ENCODE data around the gene TMEM120B. TPM values are rescaled to one million over a fixed set of nuclear protein-coding genes. Genes with fewer than 3 reads are reported as not detected.

The TMEM120B gene
- total and polyA plus RNA-seq, 4 donors: 3.9 to 17.7 (median 8.1) TPM

- Histone ChIP-seq H3K27me3 (ENCODE audit: control insufficient read depth in 3 of 3, insufficient read depth in 3 of 3, low read length in 2 of 3) (no peaks in the 10 kb centered on the region), H3K4me1 (ENCODE audit: control insufficient read depth in 5 of 5, insufficient read depth in 5 of 5, low read length in 5 of 5) (peaks cover 0 to 12% (median 0%) of the 10 kb centered on the region in 5 donors), H3K9ac (ENCODE audit: insufficient read depth in 1 of 2, low read length in 2 of 2) (no peak overlapping the region), H3K9me3 (ENCODE audit: control insufficient read depth in 4 of 4, insufficient read depth in 3 of 4, low read length in 3 of 4) (no peaks in the 10 kb centered on the region), H3K36me3 (ENCODE audit: control insufficient read depth in 4 of 4, insufficient read depth in 4 of 4, low read length in 4 of 4) (peaks cover 4 to 8% (median 7%) of the 10 kb centered on the region in 4 donors), H3K4me3 (no peak overlapping the region), H3K27ac (ENCODE audit: low read depth in 1 of 2, low read length in 1 of 2) (no peak overlapping the region)
- DNase-seq (peak; percentile 66 to 74 (median 70)), ATAC-seq (ENCODE audit: insufficient read depth, low FRiP score) (no peak)
- 71 to 85% methylated on average over 11 to 13 of the region's 13 CpGs for WGBS, 2 donors
- TF ChIP-seq CTCF (IDR thresholded peaks at IDR 0.05; ENCODE audit: control extremely low read depth, extremely low read depth): no peak
Measured at GRCh38 chr12:121748218-121748570, 35.6 kb downstream of the TMEM120B start.

GRCh38 chr12:121748571-121749265 is 36.2 kb downstream of the TMEM120B start:
- ATAC-seq (ENCODE audit: insufficient read depth, low FRiP score): no peak
- no peak overlapping the region for H3K9ac ChIP-seq (ENCODE audit: insufficient read depth in 1 of 2, low read length in 2 of 2)
- peak; percentile 79 to 86 (median 80) for DNase-seq
- peaks cover 0 to 12% (median 0%) of the 10 kb centered on the region in 5 donors for H3K4me1 ChIP-seq (ENCODE audit: control insufficient read depth in 5 of 5, insufficient read depth in 5 of 5, low read length in 5 of 5)
- no peaks in the 10 kb centered on the region for H3K27me3 ChIP-seq (ENCODE audit: control insufficient read depth in 3 of 3, insufficient read depth in 3 of 3, low read length in 2 of 3)
- no peak for TF ChIP-seq CTCF (IDR thresholded peaks at IDR 0.05; ENCODE audit: control extremely low read depth, extremely low read depth)
- no peaks in the 10 kb centered on the region for H3K9me3 ChIP-seq (ENCODE audit: control insufficient read depth in 4 of 4, insufficient read depth in 3 of 4, low read length in 3 of 4)
- WGBS, 2 donors: 46 to 54% methylated on average over 17 of the region's 17 CpGs
- H3K36me3 ChIP-seq (ENCODE audit: control insufficient read depth in 4 of 4, insufficient read depth in 4 of 4, low read length in 4 of 4): peaks cover 4 to 8% (median 7%) of the 10 kb centered on the region in 4 donors
- no peak overlapping the region for H3K4me3 ChIP-seq
- no peak overlapping the region for H3K27ac ChIP-seq (ENCODE audit: low read depth in 1 of 2, low read length in 1 of 2)

GRCh38 chr12:121749267-121749666 is 36.7 kb downstream of the TMEM120B start:
- Histone ChIP-seq H3K4me1 (ENCODE audit: control insufficient read depth in 5 of 5, insufficient read depth in 5 of 5, low read length in 5 of 5) (peaks cover 0 to 12% (median 0%) of the 10 kb centered on the region in 5 donors), H3K36me3 (ENCODE audit: control insufficient read depth in 4 of 4, insufficient read depth in 4 of 4, low read length in 4 of 4) (peaks cover 4 to 8% (median 7%) of the 10 kb centered on the region in 4 donors), H3K9me3 (ENCODE audit: control insufficient read depth in 4 of 4, insufficient read depth in 3 of 4, low read length in 3 of 4) (no peaks in the 10 kb centered on the region), H3K9ac (ENCODE audit: insufficient read depth in 1 of 2, low read length in 2 of 2) (no peak overlapping the region), H3K27ac (ENCODE audit: low read depth in 1 of 2, low read length in 1 of 2) (no peak overlapping the region), H3K27me3 (ENCODE audit: control insufficient read depth in 3 of 3, insufficient read depth in 3 of 3, low read length in 2 of 3) (no peaks in the 10 kb centered on the region), H3K4me3 (no peak overlapping the region)
- 87 to 91% methylated on average over 10 of the region's 10 CpGs for WGBS, 2 donors
- no peak for TF ChIP-seq CTCF (IDR thresholded peaks at IDR 0.05; ENCODE audit: control extremely low read depth, extremely low read depth)
- DNase-seq (no peak), ATAC-seq (ENCODE audit: insufficient read depth, low FRiP score) (no peak)
